CD14-positive monocyte (primary cell): Measurements from ENCODE around the gene MISP3. TPM values are rescaled to one million over a fixed set of nuclear protein-coding genes. Genes with fewer than 3 reads are reported as not detected.

Experiments used
- DNase-seq, 3 donors: peaks; one replicate each; pipeline ENCODE4 v3.0.0-alpha.2; 2011 to 2022
- H2AFZ ChIP-seq: 2 replicates; pipeline ENCODE4 v1.6.0; 2012; ENCODE audit warnings: mild to moderate bottlenecking, low read depth, low read length, inconsistent platforms; ENCODE audit not compliant: insufficient read depth, poor library complexity, severe bottlenecking
- H3K27ac ChIP-seq, 2 donors: 1 replicate in 1 of 2; 2 replicates in 1 of 2; pipeline ENCODE4 v1.5.1; 2012 to 2013; ENCODE audit warnings: low read length in 2 of 2, control low read depth in 1 of 2, inconsistent platforms in 1 of 2, low read depth in 1 of 2, mild to moderate bottlenecking in 1 of 2
- H3K27me3 ChIP-seq, 2 donors: one replicate each; pipeline versions ENCODE4 v1.6.0 to v1.6.1; 2011 to 2013; ENCODE audit warnings: low read length in 2 of 2; ENCODE audit not compliant: control insufficient read depth in 2 of 2, insufficient read depth in 2 of 2
- H3K36me3 ChIP-seq, 2 donors: replicated peaks in 1 of 2; 1 replicate in 1 of 2; 2 replicates in 1 of 2; pipeline versions ENCODE4 v1.5.1 to v1.6.1; 2012 to 2013; ENCODE audit warnings: low read length in 2 of 2, control low read depth in 1 of 2, inconsistent platforms in 1 of 2, mild to moderate bottlenecking in 1 of 2; ENCODE audit not compliant: insufficient read depth in 2 of 2, control insufficient read depth in 1 of 2
- H3K4me1 ChIP-seq, 2 donors: 1 replicate in 1 of 2; 2 replicates in 1 of 2; pipeline versions ENCODE4 v1.5.1 to v1.6.1; 2012 to 2013; ENCODE audit warnings: low read length in 2 of 2, control low read depth in 1 of 2, inconsistent platforms in 1 of 2, mild to moderate bottlenecking in 1 of 2, moderate library complexity in 1 of 2; ENCODE audit not compliant: insufficient read depth in 2 of 2, control insufficient read depth in 1 of 2
- H3K4me2 ChIP-seq: replicated peaks from 2 replicates; pipeline ENCODE3; 2012; ENCODE audit warnings: low read length, moderate library complexity, mild to moderate bottlenecking; ENCODE audit not compliant: poor library complexity, severe bottlenecking; ENCODE audit errors: extremely low read depth
- H3K4me3 ChIP-seq, 3 experiments: fragments of 200-600 bp in 1 of 3; sonication (generic) in 1 of 3; replicated peaks in 1 of 3; 1 replicate in 2 of 3; 2 replicates in 1 of 3; pipeline ENCODE4 v1.5.1; 2011 to 2013; ENCODE audit warnings: low read length in 3 of 3, mild to moderate bottlenecking in 3 of 3, control low read depth in 2 of 3, low read depth in 2 of 3, inconsistent platforms in 1 of 3, moderate library complexity in 1 of 3
- H3K79me2 ChIP-seq: 2 replicates; pipeline ENCODE4 v1.6.0; 2012; ENCODE audit warnings: mild to moderate bottlenecking, control low read depth, inconsistent platforms, low read length, moderate library complexity; ENCODE audit not compliant: insufficient read depth
- H3K9ac ChIP-seq: 2 replicates; pipeline ENCODE4 v1.6.0; 2017; ENCODE audit warnings: low read length, mild to moderate bottlenecking; ENCODE audit not compliant: insufficient read depth, poor library complexity, severe bottlenecking
- H3K9me3 ChIP-seq, 2 donors: replicated peaks in 1 of 2; 1 replicate in 1 of 2; 2 replicates in 1 of 2; pipeline versions ENCODE4 v1.5.1 to v1.6.1; 2012 to 2013; ENCODE audit warnings: low read length in 2 of 2, control low read depth in 1 of 2; ENCODE audit not compliant: control insufficient read depth in 1 of 2, insufficient read depth in 1 of 2
- H4K20me1 ChIP-seq: 2 replicates; pipeline ENCODE4 v1.6.0; 2012; ENCODE audit warnings: mild to moderate bottlenecking, low read length, control low read depth, moderate library complexity; ENCODE audit not compliant: insufficient read depth
- H3K27ac Mint-ChIP-seq, 7 donors: one replicate each; pipeline ENCODE4 v1.8.0; 2020; ENCODE audit warnings: mild to moderate bottlenecking in 7 of 7, mixed read lengths in 7 of 7, moderate library complexity in 6 of 7, inconsistent platforms in 2 of 7
- H3K27me3 Mint-ChIP-seq, 3 donors: one replicate each; pipeline ENCODE4 v1.8.0; 2021 to 2022; ENCODE audit warnings: low read depth in 3 of 3, mild to moderate bottlenecking in 3 of 3, mixed read lengths in 3 of 3, moderate library complexity in 3 of 3, inconsistent platforms in 1 of 3
- H3K36me3 Mint-ChIP-seq, 2 donors: one replicate each; pipeline ENCODE4 v1.8.0; 2020; ENCODE audit warnings: mixed read lengths in 2 of 2, inconsistent platforms in 1 of 2, mild to moderate bottlenecking in 1 of 2
- H3K4me1 Mint-ChIP-seq: one replicate; pipeline ENCODE4 v1.8.0; 2020; ENCODE audit warnings: mild to moderate bottlenecking, mixed read lengths
- H3K4me3 Mint-ChIP-seq, 2 donors: one replicate each; pipeline ENCODE4 v1.8.0; 2020; ENCODE audit warnings: mild to moderate bottlenecking in 2 of 2, mixed read lengths in 2 of 2, moderate library complexity in 1 of 2
- H3K9me3 Mint-ChIP-seq, 7 donors: one replicate each; pipeline ENCODE4 v1.8.0; 2020 to 2022; ENCODE audit warnings: mixed read lengths in 7 of 7, mild to moderate bottlenecking in 6 of 7, moderate library complexity in 6 of 7, inconsistent platforms in 2 of 7
- WGBS: methylation state at CpG from one replicate; pipeline ENCODE4 v1.1.5; 2013; ENCODE audit warnings: missing lambda C conversion rate; ENCODE audit not compliant: insufficient coverage; 5-methylcytosine and 5-hydroxymethylcytosine counted together
- intact Hi-C, 2 donors: fragments of 100-400 bp; cut with micrococcal nuclease; formaldehyde crosslinking; loops; one replicate each; pipeline versions ENCODE4 v1.15.0 to v1.15.1; 2023
- polyA plus RNA-seq, 3 donors: library from polyadenylated mRNA; depleted of rRNA in 1 of 3; unstranded in 2 of 3; stranded (reverse) in 1 of 3; fragments of 300-500 nt in 2 of 3; fragments of >200 nt in 1 of 3; fragmentation: Illumina TruSeq in 2 of 3; gene quantifications; 1 replicate in 2 of 3; 2 replicates in 1 of 3; pipeline ENCODE4 v1.2.3, GENCODE V29; 2012 to 2021
- TF ChIP-seq, protein P1 (sequence below): fragments of 200-600 bp; IDR thresholded peaks from one replicate; pipeline ENCODE4 v1.8.0; 2022; ENCODE audit warnings: antibody characterized with exemption, mild to moderate bottlenecking

MISP3 gene
- polyA plus RNA-seq, 3 donors = 0.42 to 0.77 (median 0.52) TPM

GRCh38 chr19:14085309-14085995 lies 12.9 kb downstream of the MISP3 start, which contains the start of gene C19orf67:
Gene C19orf67, minus strand, starts transcription at chr19:14085783. Its CDS starts 156 bp downstream, at chr19:14085627.
- 93% methylated on average over 42 of the region's 54 CpGs for WGBS
- H3K27ac Mint-ChIP-seq = no peak within 1 kb of the TSS
- H2AFZ ChIP-seq = no peak within 1 kb of the TSS
- peaks cover 0 to 2% of the 10 kb centered on the region in 2 donors for H3K27me3 ChIP-seq
- H4K20me1 ChIP-seq = peaks cover 15% of the 10 kb centered on the region
- no peak for DNase-seq
- peaks cover 5% of the 10 kb centered on the region for H3K79me2 ChIP-seq
- no peak within 1 kb of the TSS for H3K4me3 Mint-ChIP-seq
- peaks cover 2 to 8% (median 5%) of the 10 kb centered on the region in 3 donors for H3K27me3 Mint-ChIP-seq
- peaks cover 23 to 29% of the 10 kb centered on the region in 2 donors for H3K4me1 ChIP-seq
- no peak within 1 kb of the TSS for H3K27ac ChIP-seq
- intact Hi-C loops = no loop called here
- H3K9ac ChIP-seq = no peak within 1 kb of the TSS
- H3K36me3 ChIP-seq = peaks cover 7 to 13% of the 10 kb centered on the region in 2 donors
- H3K9me3 Mint-ChIP-seq = peaks cover 0 to 3% (median 0%) of the 10 kb centered on the region in 7 donors
- TF ChIP-seq, protein P1, sequence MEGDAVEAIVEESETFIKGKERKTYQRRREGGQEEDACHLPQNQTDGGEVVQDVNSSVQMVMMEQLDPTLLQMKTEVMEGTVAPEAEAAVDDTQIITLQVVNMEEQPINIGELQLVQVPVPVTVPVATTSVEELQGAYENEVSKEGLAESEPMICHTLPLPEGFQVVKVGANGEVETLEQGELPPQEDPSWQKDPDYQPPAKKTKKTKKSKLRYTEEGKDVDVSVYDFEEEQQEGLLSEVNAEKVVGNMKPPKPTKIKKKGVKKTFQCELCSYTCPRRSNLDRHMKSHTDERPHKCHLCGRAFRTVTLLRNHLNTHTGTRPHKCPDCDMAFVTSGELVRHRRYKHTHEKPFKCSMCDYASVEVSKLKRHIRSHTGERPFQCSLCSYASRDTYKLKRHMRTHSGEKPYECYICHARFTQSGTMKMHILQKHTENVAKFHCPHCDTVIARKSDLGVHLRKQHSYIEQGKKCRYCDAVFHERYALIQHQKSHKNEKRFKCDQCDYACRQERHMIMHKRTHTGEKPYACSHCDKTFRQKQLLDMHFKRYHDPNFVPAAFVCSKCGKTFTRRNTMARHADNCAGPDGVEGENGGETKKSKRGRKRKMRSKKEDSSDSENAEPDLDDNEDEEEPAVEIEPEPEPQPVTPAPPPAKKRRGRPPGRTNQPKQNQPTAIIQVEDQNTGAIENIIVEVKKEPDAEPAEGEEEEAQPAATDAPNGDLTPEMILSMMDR = no peak
- H3K4me1 Mint-ChIP-seq = peaks cover 16% of the 10 kb centered on the region
- H3K9me3 ChIP-seq = no peaks in the 10 kb centered on the region
- H3K4me2 ChIP-seq = no peak within 1 kb of the TSS
- H3K4me3 ChIP-seq = no peak within 1 kb of the TSS
- H3K36me3 Mint-ChIP-seq = peaks cover 18 to 19% of the 10 kb centered on the region in 2 donors

DNA sequence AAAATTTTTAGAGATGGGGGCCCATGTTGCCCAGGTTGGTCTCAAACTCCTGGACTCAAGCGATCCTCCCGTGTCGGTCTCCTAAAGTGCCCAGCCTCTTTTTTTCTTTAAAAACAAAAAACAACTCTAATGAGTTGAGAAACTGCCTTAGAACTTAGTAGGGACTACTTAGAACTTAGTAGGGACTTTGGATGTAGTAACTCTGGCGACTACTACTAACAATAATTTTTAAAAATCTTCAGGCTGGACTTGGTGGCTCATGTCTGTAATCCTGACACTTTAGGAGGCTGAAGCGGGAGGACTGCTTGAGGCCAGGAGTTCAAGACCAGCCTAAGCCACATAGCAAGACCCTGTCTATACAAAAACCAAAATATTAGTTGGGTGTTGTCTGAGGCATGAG lies 13.5 kb downstream of the MISP3 start:
- WGBS = no CpG with 5 or more reads among the region's 5 CpGs
- peaks cover 2 to 8% (median 5%) of the 10 kb centered on the region in 3 donors for H3K27me3 Mint-ChIP-seq
- H4K20me1 ChIP-seq = peaks cover 15% of the 10 kb centered on the region
- intact Hi-C loops = no loop called here
- H3K4me3 Mint-ChIP-seq = no peak overlapping the region
- TF ChIP-seq, protein P1 = no peak
- H3K4me3 ChIP-seq = no peak overlapping the region
- DNase-seq = no peak
- H3K4me2 ChIP-seq = no peak overlapping the region
- no peak overlapping the region for H2AFZ ChIP-seq
- H3K27ac Mint-ChIP-seq = no peak overlapping the region
- H3K36me3 ChIP-seq = peaks cover 7 to 13% of the 10 kb centered on the region in 2 donors
- H3K4me1 Mint-ChIP-seq = peaks cover 14% of the 10 kb centered on the region
- H3K36me3 Mint-ChIP-seq = peaks cover 18 to 19% of the 10 kb centered on the region in 2 donors
- H3K27ac ChIP-seq = no peak overlapping the region
- peaks cover 0 to 3% (median 0%) of the 10 kb centered on the region in 7 donors for H3K9me3 Mint-ChIP-seq
- H3K27me3 ChIP-seq = peaks cover 0 to 2% of the 10 kb centered on the region in 2 donors
- no peak overlapping the region for H3K9ac ChIP-seq
- H3K9me3 ChIP-seq = no peaks in the 10 kb centered on the region
- H3K4me1 ChIP-seq = peaks cover 18 to 23% of the 10 kb centered on the region in 2 donors
- peaks cover 5% of the 10 kb centered on the region for H3K79me2 ChIP-seq
